GM18511 (cell line): ENCODE data around the gene ALDH7A1.
"Not testable (repeated sequence)": the region's sequence is repeated elsewhere in the genome, so short reads cannot be mapped to it uniquely, and the experiment has no call there.

Experiments
- ATAC-seq: cut with Tn5 transposase; IDR thresholded peaks from one replicate; pipeline ENCODE4 v1.9.1; 2021; ENCODE audit warnings: mild to moderate bottlenecking, moderate library complexity; ENCODE audit not compliant: unreplicated experiment

ALDH7A1 gene

GRCh38 chr5:126594748-126595485 is at the start of gene ALDH7A1:
Gene ALDH7A1 (minus strand): TSS chr5:126595219. CDS start chr5:126595198, 21 bp downstream.
- peak; percentile 82 for ATAC-seq

- ATAC-seq, result no peak
Observed at GRCh38 chr5:126641387-126641786, 46.4 kb upstream of the ALDH7A1 start.

- no peak for ATAC-seq
Observed at GRCh38 chr5:126640866-126641265, 45.8 kb upstream of the ALDH7A1 start.

- ATAC-seq, result no peak
Observed at GRCh38 chr5:126636956-126637355, 41.9 kb upstream of the ALDH7A1 start.

- no peak for ATAC-seq
Observed at GRCh38 chr5:126635585-126635984, 40.6 kb upstream of the ALDH7A1 start.

- ATAC-seq, result no peak
Observed at GRCh38 chr5:126633552-126633951, 38.5 kb upstream of the ALDH7A1 start.

GRCh38 chr5:126631920-126632319 is 36.9 kb upstream of the ALDH7A1 start:
- ATAC-seq, result no peak

- no peak for ATAC-seq
Observed at GRCh38 chr5:126628102-126628501, 33.1 kb upstream of the ALDH7A1 start.

GRCh38 chr5:126624534-126624933 is 29.5 kb upstream of the ALDH7A1 start:
- no peak for ATAC-seq

- ATAC-seq, result no peak
Observed at GRCh38 chr5:126619781-126620180, 24.8 kb upstream of the ALDH7A1 start.

- not testable (repeated sequence) for ATAC-seq
Observed at GRCh38 chr5:126617603-126618002, 22.6 kb upstream of the ALDH7A1 start.

GRCh38 chr5:126615286-126615685 is 20.3 kb upstream of the ALDH7A1 start:
- ATAC-seq, result peak; percentile 96

- ATAC-seq, result no peak
Observed at GRCh38 chr5:126613941-126614592, 19.0 kb upstream of the ALDH7A1 start.

- ATAC-seq, result no peak
Observed at GRCh38 chr5:126610616-126611015, 15.6 kb upstream of the ALDH7A1 start.

GRCh38 chr5:126610160-126610559 is 15.1 kb upstream of the ALDH7A1 start:
- no peak for ATAC-seq

GRCh38 chr5:126605525-126605924 is 10.5 kb upstream of the ALDH7A1 start:
- ATAC-seq, result no peak

- no peak for ATAC-seq
Observed at GRCh38 chr5:126603402-126603991, 8.5 kb upstream of the ALDH7A1 start.

- ATAC-seq, result peak; percentile 97
Observed at GRCh38 chr5:126600631-126601511, 5.9 kb upstream of the ALDH7A1 start, which contains the start of gene PHAX. Gene PHAX (plus strand): TSS chr5:126600947. CDS start chr5:126600963, 16 bp downstream.

GRCh38 chr5:126599971-126600630 is 5.1 kb upstream of the ALDH7A1 start:
- ATAC-seq, result not testable (repeated sequence)

- no peak for ATAC-seq
Observed at GRCh38 chr5:126599499-126599898, 4.5 kb upstream of the ALDH7A1 start.
